Glutamatergic neuron (in vitro differentiated cells): Measurements from ENCODE around the gene CCR2. TPM values are rescaled to one million over a fixed set of nuclear protein-coding genes. Genes with fewer than 3 reads are reported as not detected.

Source experiments
- DNase-seq: peaks from one replicate; pipeline ENCODE4 v3.0.0; 2022
- H3K27ac Mint-ChIP-seq: one replicate; pipeline ENCODE4 v1.8.0; 2020; ENCODE audit warnings: mild to moderate bottlenecking, mixed read lengths, inconsistent platforms; ENCODE audit not compliant: unreplicated experiment
- H3K27me3 Mint-ChIP-seq: one replicate; pipeline ENCODE4 v1.8.0; 2020; ENCODE audit warnings: mild to moderate bottlenecking, moderate library complexity, mixed read lengths, inconsistent platforms; ENCODE audit not compliant: unreplicated experiment
- H3K36me3 Mint-ChIP-seq: one replicate; pipeline ENCODE4 v1.8.0; 2020; ENCODE audit warnings: mild to moderate bottlenecking, mixed read lengths, inconsistent platforms; ENCODE audit not compliant: unreplicated experiment
- H3K4me1 Mint-ChIP-seq: one replicate; pipeline ENCODE4 v1.8.0; 2020; ENCODE audit warnings: mild to moderate bottlenecking, low read depth, mixed read lengths, inconsistent platforms; ENCODE audit not compliant: unreplicated experiment
- H3K4me3 Mint-ChIP-seq: one replicate; pipeline ENCODE4 v1.8.0; 2020; ENCODE audit warnings: mild to moderate bottlenecking, mixed read lengths, inconsistent platforms; ENCODE audit not compliant: unreplicated experiment
- H3K9me3 Mint-ChIP-seq: one replicate; pipeline ENCODE4 v1.8.0; 2020; ENCODE audit warnings: mild to moderate bottlenecking, moderate library complexity, mixed read lengths, inconsistent platforms; ENCODE audit not compliant: unreplicated experiment
- CTCF ChIP-seq: fragments of 200-600 bp; sonication (generic); IDR thresholded peaks from one replicate; pipeline ENCODE4 v1.5.0; 2021; ENCODE audit not compliant: partially characterized antibody, unreplicated experiment
- total RNA-seq: library from RNA; stranded (reverse); fragmentation: NEBNext Ultra II Directional; extraction: Animal tissue kit (Norgen Biotek cat#: 25700); gene quantifications from one replicate; pipeline ENCODE4 v1.2.1, GENCODE V29; 2021; ENCODE audit not compliant: unreplicated experiment

Gene CCR2
- total RNA-seq, 1 donor from 2014 or later: not detected

- peaks cover 2% of the 10 kb centered on the region for H3K27me3 Mint-ChIP-seq
- no peaks in the 10 kb centered on the region for H3K36me3 Mint-ChIP-seq
- H3K4me1 Mint-ChIP-seq: no peaks in the 10 kb centered on the region
- peaks cover 2% of the 10 kb centered on the region for H3K9me3 Mint-ChIP-seq
- TF ChIP-seq CTCF: no peak
- H3K27ac Mint-ChIP-seq: no peak overlapping the region
- no peak overlapping the region for H3K4me3 Mint-ChIP-seq
- DNase-seq: no peak
Measured at GRCh38 chr3:46393011-46393410, 39.1 kb downstream of the CCR2 start.

GRCh38 chr3:46393554-46394434 is 39.9 kb downstream of the CCR2 start:
- no peak for DNase-seq
- H3K36me3 Mint-ChIP-seq: no peaks in the 10 kb centered on the region
- no peak for TF ChIP-seq CTCF
- no peak overlapping the region for H3K27ac Mint-ChIP-seq
- H3K9me3 Mint-ChIP-seq: peaks cover 2% of the 10 kb centered on the region
- no peak overlapping the region for H3K4me3 Mint-ChIP-seq
- no peaks in the 10 kb centered on the region for H3K4me1 Mint-ChIP-seq
- H3K27me3 Mint-ChIP-seq: peaks cover 2% of the 10 kb centered on the region

GRCh38 chr3:46395210-46395661 is 41.3 kb downstream of the CCR2 start:
- Mint-ChIP-seq H3K27ac (no peak overlapping the region), H3K4me1 (no peaks in the 10 kb centered on the region), H3K9me3 (peaks cover 2% of the 10 kb centered on the region), H3K36me3 (no peaks in the 10 kb centered on the region), H3K27me3 (peaks cover 2% of the 10 kb centered on the region), H3K4me3 (no peak overlapping the region)
- no peak for TF ChIP-seq CTCF
- DNase-seq: no peak

GRCh38 chr3:46395766-46396530 is 42.0 kb downstream of the CCR2 start:
- Mint-ChIP-seq H3K27ac (no peak overlapping the region), H3K36me3 (no peaks in the 10 kb centered on the region), H3K9me3 (peaks cover 2% of the 10 kb centered on the region), H3K4me3 (no peak overlapping the region), H3K4me1 (no peaks in the 10 kb centered on the region), H3K27me3 (peaks cover 2% of the 10 kb centered on the region)
- no peak for DNase-seq
- TF ChIP-seq CTCF: no peak
